COLO829 (cell line): ENCODE measurements around the gene PCSK4.
"Not testable (repeated sequence)": the region's sequence is repeated elsewhere in the genome, so short reads cannot be mapped to it uniquely, and the experiment has no call there.

Experiments used
- DNase-seq: peaks from one replicate; pipeline ENCODE4 v3.0.0; 2012; ENCODE audit warnings: low spot score

Gene PCSK4

DNA sequence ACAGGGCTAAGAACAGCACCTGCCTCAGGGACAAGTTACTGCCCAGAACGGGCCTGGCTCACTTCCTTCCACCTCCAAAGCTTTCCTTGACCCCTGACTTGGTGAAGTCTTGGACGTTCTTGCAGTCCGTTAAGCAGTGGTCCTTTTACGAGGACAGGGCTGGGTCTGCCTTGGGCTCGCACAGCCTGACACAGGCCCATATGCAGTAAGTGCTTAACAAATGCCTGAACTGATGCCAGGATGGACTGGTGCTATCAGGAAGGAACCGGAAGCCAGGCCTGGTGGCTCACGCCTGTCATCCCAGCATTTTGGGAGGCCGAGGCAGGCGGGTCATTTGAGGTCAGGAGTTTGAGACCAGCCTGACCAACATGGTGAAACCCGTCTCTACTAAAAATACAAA, 31.9 kb upstream of the PCSK4 start:
- no peak for DNase-seq

DNA sequence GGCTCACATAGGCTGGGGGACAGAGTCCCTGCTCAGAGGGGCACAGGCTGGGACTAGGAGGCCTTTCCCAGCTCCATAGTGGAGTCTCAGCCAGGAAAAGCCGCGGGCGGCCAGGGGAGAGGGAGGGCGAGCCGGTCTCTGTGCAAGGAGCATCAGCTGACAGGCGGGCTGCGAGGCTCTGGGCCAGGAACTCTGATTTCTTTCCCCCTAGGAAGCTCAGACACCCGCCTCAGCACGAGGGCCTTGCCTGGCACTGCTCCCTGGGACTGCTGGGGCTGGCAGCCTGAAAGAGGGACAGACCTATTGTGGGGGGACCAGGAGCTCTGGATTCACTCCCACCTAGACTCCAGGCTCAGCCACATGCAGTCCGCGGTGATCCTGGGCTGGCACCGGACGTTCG, 31.5 kb upstream of the PCSK4 start:
- no peak for DNase-seq

DNA sequence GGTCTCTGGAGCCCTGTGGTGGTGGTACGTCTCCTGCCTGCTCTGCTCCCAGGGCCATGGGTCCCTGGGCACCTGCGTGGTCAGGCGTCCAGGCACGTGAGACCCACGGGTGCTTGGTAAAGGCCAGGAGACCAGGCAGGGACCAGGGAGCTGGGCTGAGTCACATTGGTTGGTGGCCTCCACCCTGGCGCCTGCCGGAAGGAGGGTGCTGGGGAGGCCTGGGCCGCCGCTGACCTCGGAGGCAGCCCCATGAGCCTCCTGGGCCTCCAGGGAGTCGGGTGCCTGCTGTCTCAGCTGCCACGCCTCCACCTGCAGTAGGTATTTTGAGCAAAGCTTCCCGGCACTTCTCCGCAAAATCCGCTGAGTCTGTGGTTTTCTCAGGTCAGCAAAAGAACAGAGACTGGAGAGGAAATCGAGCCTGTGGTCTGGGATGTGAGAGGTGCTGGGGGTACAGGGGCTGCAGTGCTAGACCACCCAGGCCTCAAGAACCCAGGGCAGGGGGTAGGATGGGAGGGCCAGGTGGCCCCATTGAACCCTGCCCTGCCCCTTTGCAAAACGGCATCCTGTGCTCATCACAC, 30.1 kb upstream of the PCSK4 start:
- DNase-seq = no peak

DNA sequence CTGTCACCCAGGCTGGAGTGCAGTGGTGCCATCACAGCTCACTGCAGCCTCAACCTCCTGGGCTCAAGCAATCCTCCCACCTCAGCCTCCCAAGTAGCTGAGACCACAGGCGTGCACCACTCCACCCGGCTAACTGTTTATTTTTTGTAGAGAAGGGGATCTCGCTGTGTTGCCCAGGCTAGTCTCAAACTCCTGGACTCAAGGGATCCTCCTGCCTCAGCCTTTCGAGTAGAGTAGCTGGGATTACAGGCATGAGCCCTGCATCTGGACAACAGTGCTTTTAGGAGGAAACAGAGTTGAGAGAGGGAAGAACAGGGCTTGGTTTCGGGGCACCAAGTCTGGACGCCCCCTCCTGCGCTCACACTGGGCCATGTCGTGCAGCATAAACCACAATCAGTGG, 29.7 kb upstream of the PCSK4 start:
- not testable (repeated sequence) for DNase-seq

DNA sequence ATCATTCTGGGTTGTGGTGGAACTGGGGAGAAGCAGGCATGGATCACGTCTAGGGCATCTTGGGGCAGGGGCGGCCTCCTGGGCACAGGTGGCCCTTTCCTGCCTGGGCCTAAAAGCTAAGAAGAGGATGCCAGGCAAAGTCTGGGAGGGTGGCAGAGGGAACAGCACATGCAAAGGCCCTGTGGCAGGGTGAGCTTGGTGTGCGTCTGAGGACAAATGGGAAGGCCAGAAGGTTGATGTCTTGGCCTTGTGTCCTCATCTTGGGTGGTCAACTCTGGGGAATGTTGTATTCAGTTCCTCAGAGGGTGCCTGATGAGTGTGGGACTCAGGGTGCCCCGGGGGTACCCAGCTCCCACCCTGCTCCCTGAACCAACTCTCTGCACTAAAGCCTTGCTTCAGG, 28.3 kb upstream of the PCSK4 start:
- DNase-seq = no peak

DNA sequence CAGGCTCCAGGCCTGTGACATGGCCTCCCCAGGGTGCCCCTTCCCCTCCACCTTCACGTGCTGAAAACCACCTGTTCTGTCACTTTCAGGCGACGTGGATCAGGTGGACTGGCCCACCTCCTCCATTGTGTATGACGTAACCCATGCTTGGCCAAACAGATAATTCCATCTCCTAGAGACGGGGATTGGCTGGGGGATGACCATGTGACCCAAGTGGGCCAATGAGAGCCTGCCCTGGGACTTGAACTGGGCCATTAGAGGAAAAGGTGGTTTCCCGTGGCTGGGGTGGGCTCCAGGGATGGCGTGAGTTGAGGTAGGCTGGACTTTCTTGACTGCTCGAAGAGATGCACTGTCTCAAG, 26.2 kb upstream of the PCSK4 start:
- no peak for DNase-seq

DNA sequence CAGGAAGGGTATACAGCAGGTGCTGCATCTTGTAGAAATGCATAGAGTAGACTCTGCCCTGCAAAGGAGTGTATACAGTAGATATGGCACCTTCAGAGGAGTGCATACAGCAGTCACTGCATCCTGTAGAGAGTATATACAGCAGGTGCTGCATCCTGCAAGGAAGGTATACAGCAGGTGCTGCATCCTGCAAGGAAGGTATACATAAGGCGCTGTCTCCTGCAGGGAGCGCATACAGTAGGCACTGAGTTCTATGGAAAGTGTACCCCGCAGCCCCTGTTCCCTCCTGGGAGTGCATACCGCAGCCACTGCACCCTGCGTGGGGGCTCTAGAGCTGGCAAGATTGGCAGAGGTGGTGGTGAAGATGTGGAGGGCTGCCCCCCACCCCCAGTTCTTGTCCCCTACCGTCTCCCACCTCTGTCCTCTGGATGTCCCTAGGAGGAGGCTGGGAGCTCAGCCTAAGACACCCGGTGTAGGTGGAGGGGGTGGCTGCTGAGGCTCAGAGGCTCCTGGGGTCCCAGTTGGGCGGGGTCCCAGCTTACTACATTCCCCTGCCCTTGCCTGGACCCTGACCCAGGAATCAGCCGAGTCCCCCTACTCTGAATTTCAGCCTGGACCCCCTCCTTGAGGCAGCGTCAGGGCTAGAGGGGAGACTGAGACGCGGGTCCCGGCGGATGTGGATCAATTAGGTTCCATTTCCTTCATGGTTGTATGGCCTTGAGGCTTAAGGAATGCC, 25.0 kb upstream of the PCSK4 start:
- DNase-seq = no peak

DNA sequence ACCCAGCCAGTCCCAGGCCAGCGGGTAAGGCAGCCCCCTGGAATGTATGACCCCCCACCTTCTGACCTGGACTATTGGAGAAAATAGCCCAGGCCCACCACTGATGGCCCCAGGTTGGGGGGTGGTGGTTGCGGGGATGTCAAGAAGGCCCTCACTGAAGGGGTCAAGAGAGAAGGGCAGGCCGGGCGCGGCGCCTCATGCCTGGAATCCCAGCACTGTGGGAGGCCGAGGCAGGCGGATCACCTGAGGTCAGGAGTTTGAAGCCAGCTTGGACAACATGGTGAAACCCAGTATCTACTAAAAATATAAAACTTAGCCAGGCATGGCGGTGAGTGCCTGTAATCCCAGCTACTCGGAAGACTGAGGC, 24.1 kb upstream of the PCSK4 start:
- DNase-seq = no peak

DNA sequence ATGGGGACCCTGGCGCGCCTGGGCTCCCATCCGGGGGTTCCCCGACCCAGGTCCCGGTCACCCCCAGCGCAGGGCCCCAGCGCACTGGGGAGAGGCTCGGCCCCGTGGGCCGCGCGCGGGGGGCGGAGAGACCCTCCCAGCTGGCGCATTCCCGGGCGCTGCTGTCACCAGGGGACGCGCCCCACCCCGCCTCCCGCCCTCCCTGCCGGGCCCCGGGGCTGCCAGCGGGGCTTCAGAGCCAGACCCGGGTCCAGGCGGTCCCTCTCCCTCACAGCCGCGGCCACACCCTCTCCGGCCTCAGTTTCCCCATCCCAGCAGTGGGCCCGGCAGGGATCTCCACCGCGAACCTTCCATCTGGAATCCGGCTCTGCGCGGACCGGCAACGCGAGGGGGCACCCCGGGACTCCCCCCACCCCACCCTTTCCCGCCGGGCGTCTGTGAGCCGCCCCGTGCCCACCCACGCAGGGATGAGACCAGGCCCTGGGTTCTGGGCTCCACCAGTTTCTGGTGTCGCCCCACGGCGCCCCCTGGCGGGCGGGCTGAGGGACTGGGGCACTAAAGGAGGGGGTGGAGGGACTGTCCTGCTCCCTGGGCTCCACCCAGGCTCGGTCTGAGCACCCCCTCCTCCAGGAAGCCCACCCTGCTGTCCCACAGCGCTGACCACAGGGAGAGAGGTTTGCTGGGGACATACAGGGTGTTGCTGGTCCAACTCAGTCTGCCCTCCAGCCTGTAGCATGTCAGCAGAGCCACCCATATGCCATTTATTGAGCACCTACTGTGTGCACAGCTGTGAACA, 23.5 kb upstream of the PCSK4 start:
- no peak for DNase-seq

DNA sequence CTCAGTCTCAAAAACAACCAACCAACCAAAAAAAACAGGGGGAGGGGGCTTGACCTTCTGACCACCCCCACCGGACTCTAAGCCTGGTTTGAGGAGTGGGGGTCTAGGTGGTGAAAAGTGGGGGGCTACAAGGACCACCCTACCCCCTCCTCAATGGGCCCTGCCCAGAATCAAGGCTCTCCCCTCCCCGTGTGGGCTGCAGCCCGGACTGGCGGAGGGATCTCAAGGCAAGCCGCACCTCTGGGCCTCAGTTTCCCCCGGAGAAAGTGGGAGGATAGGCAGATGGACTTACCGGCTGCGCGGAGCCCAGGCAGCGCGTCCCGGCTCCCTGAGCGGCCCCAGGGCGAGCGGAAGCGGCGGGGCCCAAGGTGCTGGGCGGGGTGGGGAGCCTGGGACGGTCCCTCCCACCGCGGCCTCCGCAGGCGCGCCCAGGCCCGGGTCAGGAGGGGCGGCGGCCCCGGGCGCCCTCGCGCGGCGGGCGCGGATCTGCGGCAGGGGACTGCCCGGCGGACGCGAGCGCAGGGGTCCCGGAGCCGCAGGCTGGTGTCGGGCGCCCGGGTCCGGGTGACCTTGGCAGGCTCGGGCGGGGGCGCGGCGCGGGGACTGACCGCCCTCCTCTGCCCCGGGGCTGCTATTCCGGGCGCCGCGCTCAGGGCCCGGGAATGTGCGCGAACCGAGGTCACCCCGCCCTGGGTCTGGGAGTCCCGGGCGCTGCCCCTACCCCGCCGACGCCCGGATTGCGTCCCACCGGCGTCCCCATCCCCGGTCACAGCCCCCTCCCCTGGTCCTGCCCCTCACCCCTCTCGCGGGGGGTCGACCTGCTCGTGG, 22.7 kb upstream of the PCSK4 start, which contains the start of gene ADAMTSL5:
ADAMTSL5 (minus strand) TSS at position 349 of the 828 bp plus-strand sequence. CDS start 2,076 bp downstream, outside the sequence.
- DNase-seq = no peak

DNA sequence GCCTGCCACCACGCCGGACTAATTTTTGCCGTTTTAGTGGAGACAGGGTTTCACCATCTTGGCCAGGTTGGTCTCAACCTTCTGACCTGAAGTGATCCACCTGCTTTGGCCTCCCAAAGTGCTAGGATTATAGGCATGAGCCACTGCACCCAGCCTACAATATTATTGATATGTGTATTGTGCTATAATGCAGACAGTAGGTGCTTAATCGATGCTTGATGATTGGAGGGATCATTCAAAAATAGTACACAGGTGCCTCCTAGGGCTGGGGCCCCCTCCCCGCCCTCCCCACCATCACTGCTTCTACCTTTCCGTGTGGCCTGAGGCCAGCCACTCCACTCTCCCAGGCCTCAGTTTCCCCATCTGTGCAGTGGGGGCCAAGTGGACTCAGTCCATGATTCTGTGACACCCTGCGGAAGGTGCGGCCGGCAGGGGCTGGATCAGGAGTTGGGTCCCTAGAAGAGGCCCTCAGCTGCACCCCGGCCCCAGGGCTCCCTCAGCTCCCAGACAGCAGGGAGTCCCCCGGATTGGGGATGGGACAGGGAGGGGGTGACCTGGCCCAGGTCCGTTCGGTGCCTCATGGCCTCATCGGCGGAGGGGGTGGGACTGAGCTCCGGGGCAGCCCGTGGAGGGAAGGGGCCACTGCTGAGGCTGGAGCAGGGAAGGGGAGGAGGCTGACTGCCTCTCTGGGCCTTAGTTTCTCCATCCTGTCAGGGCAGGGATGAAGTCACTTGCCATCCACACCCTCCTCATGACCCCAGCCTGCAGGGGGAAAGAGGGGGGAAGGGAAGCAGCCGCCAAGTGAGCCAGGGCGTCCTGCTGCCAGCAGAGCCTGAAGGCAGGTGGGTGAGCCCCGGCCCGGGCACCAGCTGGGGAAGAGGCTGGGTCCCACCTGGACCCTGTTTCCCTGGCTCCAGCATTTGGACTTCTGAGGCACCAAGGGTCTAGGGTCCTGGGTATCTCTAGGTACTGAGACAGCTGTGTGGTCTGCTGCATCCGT, 21.5 kb upstream of the PCSK4 start:
- DNase-seq = no peak

DNA sequence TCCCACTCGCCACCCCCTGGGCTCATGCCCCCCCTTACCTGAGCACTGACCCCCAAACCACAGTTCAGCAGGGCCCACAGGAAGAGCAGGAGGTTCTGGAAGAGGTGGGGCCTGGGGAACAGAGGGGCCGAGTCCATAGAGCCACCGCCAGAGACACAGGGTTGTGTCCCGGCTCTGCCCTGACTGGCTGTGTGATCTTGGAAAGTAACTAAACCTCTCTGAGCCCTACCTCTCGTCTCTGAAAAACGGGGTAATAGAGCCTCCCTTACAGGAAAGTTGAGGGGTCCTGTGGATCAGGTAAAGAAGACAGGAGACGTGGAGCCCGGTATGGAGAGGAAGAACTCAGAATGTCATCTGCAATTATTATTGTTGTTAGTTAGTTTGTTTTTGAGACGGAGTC, 20.7 kb upstream of the PCSK4 start:
- no peak for DNase-seq

DNA sequence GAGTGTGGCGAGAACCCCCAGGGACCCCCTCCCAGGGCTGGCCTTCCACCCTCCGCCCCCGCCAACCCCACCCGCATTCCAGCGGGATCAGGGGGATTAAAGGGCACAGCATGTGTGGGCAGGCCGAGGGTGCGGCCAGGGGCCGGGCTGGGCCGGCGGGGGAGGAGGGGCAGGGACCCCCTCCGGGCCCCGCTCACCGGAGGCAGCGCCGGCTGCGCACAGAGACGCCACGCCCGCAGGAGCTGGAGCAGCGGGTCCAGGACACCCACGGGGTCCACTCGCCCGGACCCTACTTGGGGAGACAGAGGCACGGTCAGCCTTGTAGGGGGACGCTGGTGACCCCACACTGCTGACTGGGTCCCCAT, 20.3 kb upstream of the PCSK4 start:
- DNase-seq = no peak

DNA sequence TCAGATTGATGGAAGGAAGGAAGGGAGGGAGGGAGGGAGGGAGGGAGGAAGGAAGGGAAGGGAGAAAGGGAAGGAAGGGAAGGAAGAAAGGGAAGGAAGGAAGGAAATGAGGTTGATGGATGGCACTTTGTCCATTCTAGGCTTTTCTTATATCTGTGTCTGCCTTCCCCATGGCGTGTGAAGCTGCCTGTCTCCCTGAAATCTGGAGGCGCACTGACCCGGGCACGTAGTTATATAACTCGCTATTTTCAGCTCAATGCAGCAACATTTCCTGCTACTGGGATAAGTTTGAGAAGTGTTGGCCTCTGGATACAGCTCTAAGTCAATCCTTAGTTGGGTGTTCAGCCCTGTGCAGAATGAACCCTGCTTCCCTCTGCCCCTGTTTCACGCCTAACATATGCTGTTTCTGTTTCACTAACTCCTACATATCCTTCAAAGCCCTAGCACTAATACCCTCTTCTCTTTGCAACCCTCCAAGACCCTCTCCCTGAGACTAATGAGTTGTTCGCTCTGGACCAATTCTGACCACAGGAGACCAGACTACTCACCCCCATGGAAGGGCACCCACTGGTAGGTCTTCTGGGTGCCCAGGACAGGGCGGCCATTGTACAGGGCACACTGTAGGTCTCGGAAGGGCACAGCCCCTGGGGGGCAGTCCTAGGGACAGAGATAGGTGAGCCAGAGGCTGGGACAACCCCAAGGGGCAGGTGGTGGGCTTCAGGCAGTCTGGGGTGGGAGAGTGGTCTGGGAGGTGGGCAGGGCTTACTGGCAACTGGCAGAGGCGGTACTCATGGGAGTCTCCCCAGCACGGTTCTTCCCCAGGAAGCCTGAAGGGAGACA, 19.7 kb upstream of the PCSK4 start:
- DNase-seq = no peak

DNA sequence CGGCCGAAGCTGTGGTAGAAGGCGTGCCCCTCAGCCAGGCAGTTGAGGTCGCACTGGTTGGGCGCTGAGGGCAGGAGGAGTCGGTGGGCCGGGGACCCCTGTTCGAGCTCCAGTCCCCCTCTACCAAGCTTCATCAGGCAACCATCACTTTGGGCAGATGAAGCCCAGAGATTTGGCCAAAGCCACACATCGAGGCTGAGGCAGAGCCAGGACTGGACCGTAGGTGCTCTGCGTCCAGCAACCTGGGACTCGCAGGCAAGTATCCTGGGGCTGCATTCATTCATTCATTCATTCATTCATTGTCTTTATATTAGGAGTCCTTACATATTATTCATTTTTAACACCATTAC, 18.3 kb upstream of the PCSK4 start:
- DNase-seq = no peak

DNA sequence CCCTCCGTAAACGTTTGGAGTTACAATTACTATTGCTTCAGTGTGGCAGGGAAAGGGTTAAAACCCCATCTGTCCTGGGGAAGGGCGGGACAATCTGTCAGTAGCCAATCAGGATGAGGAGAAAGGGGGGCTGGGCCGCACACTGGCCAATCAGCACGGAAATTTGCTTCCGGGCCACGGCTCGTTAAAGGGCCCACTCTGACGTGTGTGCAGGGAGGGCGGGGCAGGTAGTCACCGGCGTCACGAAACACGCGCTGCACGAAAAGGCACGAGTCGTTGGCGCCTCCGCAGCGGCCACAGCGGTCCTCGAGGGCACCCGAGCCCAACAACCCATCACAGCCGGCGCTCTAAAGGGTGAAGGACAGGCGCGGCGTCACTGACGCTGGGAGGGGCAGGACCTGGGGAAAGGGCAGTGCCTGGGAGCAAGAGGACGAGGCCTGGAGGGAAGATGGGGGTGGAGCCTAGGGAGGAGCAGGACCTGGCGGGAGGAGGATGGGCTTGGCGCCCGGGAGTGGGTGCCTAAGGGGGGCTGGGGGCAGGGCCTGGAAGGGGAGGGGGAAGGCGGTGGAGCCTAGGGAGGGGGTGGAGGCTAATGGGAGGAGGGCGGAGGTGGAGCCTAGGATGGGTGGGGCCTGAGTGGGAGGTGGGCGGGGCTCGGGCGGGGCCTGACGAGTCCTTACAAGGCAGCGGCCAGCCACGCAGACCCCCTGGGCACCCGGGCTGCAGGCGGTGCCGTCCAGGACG, 17.8 kb upstream of the PCSK4 start:
- peak; percentile 100 for DNase-seq

DNA sequence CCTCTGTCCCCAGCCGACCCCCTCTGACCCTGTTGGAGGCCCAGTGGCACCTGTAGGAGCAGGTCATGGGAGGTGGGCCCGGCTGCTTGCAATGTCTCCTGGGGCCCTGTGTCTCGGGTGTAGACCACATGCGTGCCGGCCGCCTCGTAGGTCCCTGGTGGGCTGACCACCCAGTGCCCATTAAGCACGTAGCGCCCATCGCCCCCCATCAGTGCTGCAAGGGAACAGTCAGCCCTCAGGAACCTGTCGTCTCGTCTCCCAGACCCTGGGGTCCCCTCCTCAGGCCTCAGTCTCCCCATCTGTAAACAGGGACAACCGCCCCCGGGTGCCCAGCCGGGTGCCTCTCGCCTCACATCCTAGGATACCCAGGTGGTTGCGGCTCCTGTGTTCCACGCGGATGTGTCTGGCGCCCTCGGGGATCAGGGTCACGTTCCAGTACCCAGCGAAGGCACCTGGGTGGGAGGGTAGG, 17.1 kb upstream of the PCSK4 start:
- no peak for DNase-seq

DNA sequence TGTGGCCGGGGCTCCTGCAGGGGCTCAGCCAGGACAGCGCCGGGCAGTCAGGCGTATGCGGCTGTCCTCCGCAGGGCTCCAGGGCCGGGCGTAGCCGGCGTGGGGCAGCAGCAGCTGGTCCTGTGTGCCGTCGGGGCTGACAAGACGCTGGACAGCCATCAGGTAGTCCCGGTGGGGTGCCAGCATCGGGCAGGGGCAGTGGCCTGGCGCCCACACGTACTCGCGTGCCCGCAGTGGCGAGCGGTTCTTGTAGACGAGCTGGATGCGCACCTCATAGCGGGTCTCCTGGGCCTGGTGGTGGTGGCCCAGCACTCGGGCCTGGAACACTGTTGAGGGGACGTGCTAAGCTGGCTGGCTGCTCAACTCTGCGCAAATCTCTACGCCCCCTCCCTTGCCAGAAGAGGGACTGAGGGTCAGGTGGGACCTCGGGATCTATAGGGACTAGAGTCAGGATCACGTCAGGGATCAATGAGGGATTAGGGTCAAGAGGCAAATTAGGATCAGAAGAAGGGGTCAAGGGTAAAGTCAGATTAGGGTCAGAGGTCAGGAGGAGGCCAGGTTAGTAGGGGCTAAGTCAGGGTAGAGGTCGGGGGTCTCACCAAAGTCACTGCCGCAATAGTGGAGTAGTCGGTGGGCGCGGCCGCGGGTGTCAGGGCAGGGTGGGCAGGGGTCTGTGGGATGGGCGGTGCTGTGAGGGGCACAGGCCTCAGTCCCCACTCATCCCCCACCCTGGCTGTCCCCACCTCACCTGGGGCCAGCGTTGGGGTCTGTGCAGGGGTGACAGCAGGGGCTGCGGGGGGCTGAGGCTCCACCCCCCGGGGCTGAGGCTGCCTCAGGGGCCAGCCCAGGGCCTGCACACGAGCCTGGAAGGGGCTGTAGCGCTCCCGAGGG, 16.1 kb upstream of the PCSK4 start:
- DNase-seq = no peak

DNA sequence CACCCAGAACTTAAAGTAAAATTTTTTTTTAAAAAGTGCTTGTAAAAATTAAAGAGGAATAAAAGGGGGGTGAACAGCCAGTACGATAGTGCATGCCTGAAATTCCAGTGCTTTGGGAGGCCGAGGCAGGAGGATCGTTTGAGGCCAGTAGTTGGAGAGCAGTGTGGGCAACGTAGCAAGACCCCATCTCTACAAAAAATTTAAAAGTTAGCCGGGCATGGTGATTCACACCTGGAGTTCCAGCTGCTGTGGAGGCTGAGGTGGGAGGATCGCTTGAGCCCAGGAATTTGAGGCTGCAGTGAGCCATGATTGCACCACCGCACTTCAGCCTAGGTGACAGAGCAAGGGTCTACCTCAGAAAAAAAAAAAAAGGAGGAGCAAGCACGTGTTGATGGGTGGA, 14.9 kb upstream of the PCSK4 start:
- DNase-seq = no peak
